AG09309 (cell line): ENCODE results near the gene TMEM132A.

ENCODE experiments used
- DNase-seq: peaks from one replicate; pipeline ENCODE4 v3.0.0-alpha.2; 2010; ENCODE audit warnings: low read depth
- H3K4me3 ChIP-seq: 2 replicates; pipeline ENCODE4 v1.5.1; 2011; ENCODE audit warnings: mild to moderate bottlenecking, low read depth, low read length, moderate library complexity; ENCODE audit not compliant: control insufficient read depth
- TF ChIP-seq, protein P1 (sequence below): IDR thresholded peaks from 2 replicates; pipeline ENCODE4 v1.5.1; 2011; ENCODE audit warnings: mild to moderate bottlenecking, low read depth, low read length, inconsistent platforms; ENCODE audit not compliant: insufficient read depth, control insufficient read depth; ENCODE audit errors: missing control alignments

Gene TMEM132A

DNA sequence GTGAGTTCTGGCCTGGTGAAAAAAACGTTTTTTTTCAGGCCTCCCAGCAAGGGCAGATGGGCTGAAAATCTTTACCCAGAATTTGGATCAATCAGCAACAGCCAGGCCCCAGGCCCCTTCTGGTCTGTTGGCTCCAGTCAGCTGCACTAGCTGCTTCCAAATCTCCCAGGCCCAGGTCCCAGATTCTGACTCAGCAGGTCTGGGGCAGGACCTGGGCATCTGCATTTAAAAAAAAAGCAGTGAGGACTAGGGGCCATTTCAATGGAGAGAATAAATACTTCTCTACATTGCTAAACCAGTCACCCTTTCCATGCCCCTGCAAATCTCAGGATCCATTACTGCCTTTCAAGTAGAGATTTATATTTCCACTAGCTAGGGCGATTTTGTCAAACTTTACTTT lies 23.4 kb downstream of the TMEM132A start:
- no peak overlapping the region for H3K4me3 ChIP-seq
- TF ChIP-seq, protein P1, sequence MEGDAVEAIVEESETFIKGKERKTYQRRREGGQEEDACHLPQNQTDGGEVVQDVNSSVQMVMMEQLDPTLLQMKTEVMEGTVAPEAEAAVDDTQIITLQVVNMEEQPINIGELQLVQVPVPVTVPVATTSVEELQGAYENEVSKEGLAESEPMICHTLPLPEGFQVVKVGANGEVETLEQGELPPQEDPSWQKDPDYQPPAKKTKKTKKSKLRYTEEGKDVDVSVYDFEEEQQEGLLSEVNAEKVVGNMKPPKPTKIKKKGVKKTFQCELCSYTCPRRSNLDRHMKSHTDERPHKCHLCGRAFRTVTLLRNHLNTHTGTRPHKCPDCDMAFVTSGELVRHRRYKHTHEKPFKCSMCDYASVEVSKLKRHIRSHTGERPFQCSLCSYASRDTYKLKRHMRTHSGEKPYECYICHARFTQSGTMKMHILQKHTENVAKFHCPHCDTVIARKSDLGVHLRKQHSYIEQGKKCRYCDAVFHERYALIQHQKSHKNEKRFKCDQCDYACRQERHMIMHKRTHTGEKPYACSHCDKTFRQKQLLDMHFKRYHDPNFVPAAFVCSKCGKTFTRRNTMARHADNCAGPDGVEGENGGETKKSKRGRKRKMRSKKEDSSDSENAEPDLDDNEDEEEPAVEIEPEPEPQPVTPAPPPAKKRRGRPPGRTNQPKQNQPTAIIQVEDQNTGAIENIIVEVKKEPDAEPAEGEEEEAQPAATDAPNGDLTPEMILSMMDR, result no peak

DNA sequence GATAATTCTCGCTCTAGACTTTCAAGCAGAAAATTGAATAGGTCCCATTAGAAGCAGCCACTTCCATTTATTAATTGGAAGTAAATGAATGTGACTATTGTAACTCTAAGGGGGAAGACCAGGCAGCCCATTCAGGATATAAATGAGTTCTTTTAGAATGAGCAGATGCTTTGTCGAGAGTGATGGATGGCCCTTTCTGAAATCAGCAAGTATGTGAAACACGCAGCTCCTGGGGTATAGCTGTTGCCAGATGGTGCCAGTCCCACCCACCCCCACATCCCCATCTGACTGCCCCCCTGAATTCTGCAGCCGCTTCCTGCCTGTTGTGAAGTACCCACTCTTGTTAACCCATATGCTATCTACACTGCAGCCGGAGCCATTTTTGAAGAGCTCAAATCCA lies 24.0 kb downstream of the TMEM132A start:
- no peak for DNase-seq
- H3K4me3 ChIP-seq, result no peak overlapping the region

More for the DNA sequence above, 23.4 kb downstream of the TMEM132A start:
- DNase-seq, result no peak

DNA sequence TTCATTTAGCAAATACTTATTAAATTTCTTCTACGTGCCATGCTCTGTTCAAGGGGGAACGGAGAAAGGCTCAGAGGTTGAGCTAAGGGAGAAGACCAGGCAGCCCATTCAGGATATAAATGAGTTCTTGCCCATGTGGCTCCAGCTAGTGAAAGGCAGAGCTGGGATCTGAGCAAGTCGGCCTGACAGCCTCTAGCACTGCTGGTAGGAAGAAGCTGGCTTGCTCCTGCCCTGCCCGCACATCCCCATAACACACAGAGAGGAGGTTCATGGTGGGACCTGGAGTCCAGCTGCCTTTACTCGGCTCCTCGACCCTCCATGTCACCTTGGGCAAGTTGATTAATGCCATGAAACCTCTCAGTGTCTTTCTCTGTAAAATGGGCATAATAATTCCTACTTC lies 25.8 kb downstream of the TMEM132A start:
- TF ChIP-seq, protein P1, result no peak
- H3K4me3 ChIP-seq, result no peak overlapping the region
- no peak for DNase-seq

More for the DNA sequence above, 24.0 kb downstream of the TMEM132A start:
- TF ChIP-seq, protein P1, result no peak

DNA sequence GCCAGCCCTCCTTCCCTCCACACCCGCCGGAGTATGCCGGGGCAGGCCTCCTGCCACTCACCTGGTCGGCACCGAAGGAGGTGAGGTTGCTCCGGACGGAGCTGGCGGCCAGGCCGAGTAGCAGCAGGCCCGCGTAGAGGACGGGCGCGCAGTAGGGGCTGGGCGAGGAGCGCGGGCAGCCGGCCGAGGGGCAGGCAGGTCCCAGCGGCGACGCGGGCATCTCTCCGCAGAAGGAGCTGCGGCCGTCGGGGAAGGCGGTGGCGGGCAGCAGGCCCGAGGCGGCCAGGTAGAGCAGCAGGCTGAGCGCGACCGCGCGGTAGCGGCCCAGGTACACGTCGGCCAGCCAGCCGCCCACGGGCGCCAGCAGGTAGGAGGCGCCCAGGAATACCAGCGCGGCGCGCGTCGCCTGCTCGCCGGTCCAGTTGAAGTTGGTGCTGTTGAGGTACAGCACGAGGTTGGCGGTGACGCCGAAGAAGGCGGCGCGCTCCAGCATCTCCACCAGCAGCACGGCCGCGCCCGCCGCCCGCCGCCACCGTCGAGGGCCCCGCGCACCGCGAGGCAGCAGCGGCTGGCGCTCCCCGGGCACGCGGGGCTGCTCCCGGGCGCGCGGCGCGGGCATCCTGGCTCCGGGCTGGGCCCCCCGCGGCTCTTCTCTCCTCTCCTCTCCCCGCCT lies 26.8 kb downstream of the TMEM132A start:
- peak overlapping the region; percentile 48 for H3K4me3 ChIP-seq
- DNase-seq, result no peak
- TF ChIP-seq, protein P1, result no peak

DNA sequence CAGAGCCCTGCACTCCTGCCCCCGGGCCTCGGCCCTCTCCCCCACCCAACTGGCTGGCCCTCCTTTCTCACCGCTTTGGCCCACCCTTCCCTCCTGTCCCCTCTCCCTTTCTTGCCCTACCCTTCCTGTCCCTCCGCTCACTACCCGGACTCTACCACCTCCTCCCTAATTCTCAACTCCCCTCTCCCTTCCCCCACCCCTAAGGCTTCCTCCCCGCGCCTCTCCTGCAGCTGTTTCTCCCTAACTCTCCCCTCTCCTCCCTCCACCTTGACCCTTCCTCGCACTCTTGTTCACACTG lies 27.3 kb downstream of the TMEM132A start:
- peak overlapping the region; percentile 48 for H3K4me3 ChIP-seq
- no peak for DNase-seq
- TF ChIP-seq, protein P1, result no peak

DNA sequence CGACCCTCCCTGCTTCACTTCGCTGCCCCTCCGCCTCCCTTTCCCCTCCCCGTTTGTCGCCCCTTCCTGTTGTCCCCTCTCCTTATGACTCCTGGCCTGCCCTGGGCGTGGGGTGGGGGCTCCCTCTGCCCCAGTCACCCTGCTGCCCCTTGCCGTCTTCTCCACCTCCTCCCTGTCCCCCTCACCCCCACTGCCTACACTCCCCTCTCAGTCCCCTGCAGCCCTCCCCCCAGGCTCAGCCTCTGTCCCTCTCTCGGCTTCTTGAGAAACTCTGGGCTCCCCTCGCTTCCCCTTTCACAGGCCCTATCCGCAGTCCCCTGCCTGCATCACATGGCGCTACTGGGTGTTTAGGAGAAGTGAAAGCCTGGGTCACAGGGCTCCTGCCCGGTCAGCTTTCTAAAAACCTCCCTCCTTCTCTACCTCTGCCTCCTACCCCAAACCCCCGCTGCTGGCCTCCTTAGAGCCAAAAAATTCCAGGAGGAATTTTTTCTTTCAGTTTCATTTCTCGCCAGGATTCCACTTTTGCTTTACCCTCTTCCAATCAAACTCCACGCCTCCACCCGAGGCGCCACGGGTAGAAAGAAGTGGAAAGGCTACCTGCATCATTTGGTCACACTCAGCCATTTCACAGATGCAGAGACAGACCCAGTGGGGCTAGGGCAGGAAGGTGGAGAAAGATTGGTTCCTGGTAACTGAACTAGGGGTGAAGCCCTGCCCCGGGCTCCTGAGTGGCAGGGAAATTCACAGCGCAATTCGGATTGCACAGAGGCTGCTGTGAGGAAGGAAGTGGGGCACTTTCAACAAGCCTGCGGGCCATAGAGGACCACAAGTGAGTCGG lies 27.9 kb downstream of the TMEM132A start, which contains the start of gene SLC15A3:
Gene SLC15A3, minus strand, starts transcription at position 273 of the 838 bp plus-strand sequence. CDS start 625 bp downstream, outside the sequence.
- peak within 1 kb of the TSS; percentile 48 for H3K4me3 ChIP-seq
- no peak for DNase-seq
- TF ChIP-seq, protein P1, result no peak
